ENCODE measurements around the gene CST4.
"Not testable (repeated sequence)": the region's sequence is repeated elsewhere in the genome, so short reads cannot be mapped to it uniquely, and the experiment has no call there.

Gene CST4

DNA sequence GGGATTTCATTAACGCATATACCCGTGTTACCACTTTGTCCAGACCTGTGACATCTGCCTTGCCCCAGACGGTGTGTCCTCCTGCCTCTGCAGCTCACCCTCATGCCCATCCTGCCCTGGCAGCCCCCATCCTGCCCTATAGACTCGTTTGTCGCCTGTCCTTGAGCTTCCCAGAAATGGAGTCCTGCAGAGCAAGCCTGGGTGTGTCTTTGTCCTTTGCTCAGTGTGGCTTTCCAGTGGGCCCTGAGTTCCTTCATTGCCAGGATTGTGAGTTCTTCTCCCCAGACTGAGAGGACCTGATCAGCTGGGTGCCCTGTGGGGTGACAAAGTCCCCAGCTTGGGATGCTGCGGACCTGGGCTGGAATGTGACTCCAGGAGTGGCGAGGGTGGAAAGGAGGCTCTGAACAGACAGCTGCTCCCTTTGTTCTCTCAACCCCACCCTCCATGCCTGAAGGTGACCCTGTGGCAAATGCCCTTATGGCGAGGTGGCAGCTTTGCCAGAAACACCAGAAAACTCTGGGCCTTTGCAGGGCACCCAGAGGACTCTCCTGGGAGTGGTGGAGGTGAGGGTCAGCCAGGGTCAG lies 48.7 kb downstream of the CST4 start:
- no peak for DNase-seq

DNA sequence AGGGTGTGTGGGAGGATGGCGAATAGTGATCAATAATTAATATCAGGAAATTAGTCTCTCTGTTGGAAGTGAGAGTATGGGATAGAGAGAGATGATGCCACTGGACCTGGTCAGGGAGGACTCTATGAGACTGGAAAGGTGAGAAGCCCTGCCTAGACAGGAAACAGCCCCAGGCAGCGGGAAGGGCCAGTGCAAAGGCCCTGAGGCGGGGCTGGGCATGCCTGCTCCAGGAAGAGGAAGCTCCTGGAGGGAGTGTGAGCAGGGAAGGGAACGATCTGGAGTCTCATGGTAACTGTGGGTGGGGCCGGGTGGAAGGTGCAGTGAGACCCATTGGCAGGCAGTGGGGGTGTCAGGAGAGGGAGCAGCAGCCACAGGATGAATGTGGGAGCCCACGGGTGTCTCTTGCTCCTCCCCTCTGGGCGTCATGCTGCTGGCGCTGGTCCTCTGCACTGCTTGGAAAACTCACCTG lies 49.3 kb downstream of the CST4 start:
- no peak for DNase-seq

DNA sequence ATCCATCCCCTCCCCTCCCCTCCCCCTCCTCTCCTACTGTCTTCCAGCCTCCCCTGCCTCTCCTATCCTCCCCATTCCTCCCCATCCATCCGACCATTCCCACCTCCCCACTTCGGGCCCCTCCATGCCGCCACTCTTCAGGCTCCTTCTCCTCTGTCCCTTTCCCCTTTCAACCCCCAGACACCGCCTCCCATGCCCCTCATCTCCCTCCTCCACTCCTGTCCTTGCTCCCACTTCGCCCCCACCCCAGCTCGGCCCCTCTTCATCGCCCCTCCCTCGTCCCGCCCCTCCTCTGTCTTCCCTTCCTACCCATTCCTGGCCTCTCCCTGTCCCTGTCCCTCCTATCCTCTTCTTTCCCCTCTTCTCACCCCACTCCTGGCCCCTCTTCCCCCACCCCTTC lies 50.5 kb downstream of the CST4 start:
- DNase-seq, result no peak

DNA sequence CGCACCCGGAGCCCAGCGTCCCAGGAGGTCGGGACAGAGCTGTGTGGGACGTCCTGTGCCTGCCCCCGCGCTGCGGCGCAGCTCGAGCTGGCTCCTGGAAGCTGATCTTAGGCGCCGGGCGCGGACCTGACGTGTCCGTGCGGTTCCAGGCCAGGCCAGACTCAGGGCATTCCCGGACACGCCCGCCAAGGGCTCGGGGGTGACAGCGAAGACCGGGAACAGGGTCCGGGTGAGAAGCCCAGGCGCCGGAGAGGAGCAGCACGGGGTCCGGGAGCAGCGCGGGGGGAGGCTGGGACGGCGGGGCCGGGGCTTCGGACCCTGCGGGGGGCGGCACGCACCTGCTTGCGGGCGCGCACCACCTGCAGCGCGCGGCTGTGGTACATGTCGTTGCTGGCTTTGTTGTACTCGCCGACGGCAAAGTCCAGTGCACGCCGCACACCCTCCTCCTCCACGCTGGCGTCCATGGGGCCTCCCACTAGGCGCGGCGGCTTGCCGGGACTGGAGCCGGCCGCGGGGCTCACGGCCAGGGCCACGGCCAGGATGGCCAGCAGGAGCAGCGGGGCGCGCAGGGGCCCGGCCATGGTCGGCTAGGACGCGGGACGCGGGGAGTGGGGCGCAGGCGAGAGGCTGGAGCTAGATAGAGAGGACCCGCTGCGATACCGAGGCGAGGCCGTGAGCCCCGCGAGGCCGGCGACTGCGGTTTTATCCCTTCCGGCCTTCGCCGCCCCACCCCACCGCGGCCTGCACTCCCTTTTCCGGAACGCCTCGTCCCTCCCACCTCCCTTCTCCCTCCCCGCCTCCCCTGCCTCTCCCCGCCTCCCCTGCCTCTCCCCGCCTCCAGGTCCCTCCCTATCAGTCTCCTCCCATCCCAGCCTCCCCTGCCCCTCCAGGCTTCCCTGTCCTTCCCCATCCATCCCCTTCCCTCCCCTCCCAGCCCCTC lies 51.3 kb downstream of the CST4 start, which contains the start of gene CST3:
TSS of gene CST3 (minus strand) at position 674 of the 940 bp plus-strand sequence. CDS start at position 581, 93 bp downstream.
- DNase-seq, result peak; percentile 81

DNA sequence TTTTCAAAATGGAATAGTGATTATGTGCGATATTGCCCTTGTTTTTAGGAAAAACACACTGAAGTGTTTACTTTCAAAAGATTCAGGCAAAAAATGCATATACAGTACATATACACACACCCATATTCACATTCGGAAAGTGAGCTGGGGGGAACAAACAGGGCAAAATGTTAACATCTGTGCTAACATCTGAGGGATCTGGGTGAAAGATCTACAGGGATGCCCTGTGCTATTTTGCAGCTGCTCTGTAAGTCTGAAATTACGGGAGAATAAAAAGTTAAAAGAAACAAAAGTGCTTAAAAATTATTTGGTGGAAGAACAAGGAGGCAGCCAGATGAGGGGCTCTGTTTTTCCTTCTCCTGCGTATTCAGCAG lies 51.9 kb downstream of the CST4 start:
- DNase-seq, result no peak

DNA sequence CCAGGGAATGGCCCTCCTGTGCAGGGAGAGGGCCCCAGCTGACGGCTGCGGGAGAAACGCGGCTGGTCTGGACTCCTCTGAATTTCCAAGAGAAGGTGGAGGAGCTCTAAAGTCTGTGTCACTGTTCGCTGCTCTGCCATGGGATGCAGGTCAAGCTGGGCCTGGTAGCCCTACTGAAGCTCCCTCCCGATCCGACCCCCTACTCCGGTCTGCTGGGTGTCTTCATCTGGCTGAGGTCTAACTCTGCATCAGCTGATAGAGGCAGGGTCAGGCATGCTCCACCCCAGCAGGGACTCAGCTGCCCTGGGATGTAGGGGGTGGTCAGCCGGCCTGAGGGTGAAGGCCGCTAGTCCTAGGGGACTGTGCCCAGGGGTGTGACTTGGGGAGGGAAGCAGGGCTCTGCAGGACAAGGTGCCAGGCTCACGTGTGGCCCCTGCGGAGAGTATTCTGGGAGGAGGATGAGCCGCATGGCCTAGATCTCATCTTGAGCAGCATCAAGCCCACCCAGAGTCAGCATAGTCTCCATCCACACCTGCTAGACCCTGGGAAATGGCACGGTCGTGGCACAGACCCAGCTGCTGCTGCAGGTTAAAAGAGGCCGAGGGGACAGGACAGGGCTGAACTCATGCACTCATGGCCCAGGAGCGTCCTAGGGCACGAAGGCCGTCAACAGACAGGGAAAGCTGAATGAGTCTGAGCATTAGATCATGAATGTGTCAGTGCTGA lies 52.5 kb downstream of the CST4 start:
- no peak for DNase-seq

DNA sequence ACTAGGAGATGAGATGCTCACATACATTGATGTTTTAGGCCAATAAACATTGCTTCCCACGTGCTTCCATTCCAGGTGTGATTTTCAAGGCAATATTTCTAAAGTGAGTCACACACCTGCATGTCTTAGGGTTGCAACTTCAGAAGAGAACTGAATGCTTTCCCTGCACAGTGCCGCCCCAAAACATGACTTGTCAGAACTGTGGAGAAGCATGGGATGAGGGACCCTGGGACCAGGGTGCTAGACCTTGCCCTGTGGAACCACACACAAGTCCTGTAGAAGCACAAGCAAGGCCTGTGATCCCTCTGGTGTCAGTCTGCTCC lies 53.1 kb downstream of the CST4 start:
- DNase-seq, result not testable (repeated sequence)
